DND-41 (cell line): ENCODE data around the gene PRDX6.

Experiments
- EZH2 ChIP-seq: IDR thresholded peaks from 3 replicates; pipeline ENCODE4 v1.6.1; 2012; ENCODE audit warnings: borderline replicate concordance, low read depth, mild to moderate bottlenecking, moderate library complexity, low read length, inconsistent platforms; ENCODE audit not compliant: severe bottlenecking
- TF ChIP-seq, protein P1 (sequence below): IDR thresholded peaks from 2 replicates; pipeline ENCODE4 v1.5.1; 2012; ENCODE audit warnings: borderline replicate concordance, low read length, moderate library complexity, mild to moderate bottlenecking; ENCODE audit not compliant: poor library complexity, severe bottlenecking; ENCODE audit errors: extremely low read depth

DNA sequence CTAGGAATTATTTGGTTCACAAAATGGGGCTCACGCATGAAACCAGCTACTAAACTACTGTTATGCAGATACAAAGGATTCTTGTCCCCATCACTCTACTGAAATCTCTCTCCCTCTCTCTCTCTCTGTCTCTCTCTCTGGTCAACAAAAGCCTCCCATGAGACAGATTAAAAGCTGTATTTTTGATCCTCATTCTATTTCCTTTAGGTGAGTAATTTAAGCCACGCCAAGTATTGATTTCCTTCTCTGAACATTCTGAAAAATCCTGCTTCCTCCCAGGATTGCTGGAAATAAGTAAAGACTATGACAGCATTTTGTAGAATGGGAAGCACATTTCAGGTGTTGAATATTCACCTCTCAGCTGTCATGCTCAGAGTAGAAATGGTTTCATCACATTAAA lies 43.7 kb downstream of the PRDX6 start:
- TF ChIP-seq, protein P1, sequence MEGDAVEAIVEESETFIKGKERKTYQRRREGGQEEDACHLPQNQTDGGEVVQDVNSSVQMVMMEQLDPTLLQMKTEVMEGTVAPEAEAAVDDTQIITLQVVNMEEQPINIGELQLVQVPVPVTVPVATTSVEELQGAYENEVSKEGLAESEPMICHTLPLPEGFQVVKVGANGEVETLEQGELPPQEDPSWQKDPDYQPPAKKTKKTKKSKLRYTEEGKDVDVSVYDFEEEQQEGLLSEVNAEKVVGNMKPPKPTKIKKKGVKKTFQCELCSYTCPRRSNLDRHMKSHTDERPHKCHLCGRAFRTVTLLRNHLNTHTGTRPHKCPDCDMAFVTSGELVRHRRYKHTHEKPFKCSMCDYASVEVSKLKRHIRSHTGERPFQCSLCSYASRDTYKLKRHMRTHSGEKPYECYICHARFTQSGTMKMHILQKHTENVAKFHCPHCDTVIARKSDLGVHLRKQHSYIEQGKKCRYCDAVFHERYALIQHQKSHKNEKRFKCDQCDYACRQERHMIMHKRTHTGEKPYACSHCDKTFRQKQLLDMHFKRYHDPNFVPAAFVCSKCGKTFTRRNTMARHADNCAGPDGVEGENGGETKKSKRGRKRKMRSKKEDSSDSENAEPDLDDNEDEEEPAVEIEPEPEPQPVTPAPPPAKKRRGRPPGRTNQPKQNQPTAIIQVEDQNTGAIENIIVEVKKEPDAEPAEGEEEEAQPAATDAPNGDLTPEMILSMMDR = no peak
- TF ChIP-seq EZH2 = no peak
